DND-41 (cell line): ENCODE results near the gene MED12L.

ENCODE experiments used
- EZH2 ChIP-seq: IDR thresholded peaks from 3 replicates; pipeline ENCODE4 v1.6.1; 2012; ENCODE audit warnings: borderline replicate concordance, low read depth, mild to moderate bottlenecking, moderate library complexity, low read length, inconsistent platforms; ENCODE audit not compliant: severe bottlenecking
- TF ChIP-seq, protein P1 (sequence below): IDR thresholded peaks from 2 replicates; pipeline ENCODE4 v1.5.1; 2012; ENCODE audit warnings: borderline replicate concordance, low read length, moderate library complexity, mild to moderate bottlenecking; ENCODE audit not compliant: poor library complexity, severe bottlenecking; ENCODE audit errors: extremely low read depth

DNA sequence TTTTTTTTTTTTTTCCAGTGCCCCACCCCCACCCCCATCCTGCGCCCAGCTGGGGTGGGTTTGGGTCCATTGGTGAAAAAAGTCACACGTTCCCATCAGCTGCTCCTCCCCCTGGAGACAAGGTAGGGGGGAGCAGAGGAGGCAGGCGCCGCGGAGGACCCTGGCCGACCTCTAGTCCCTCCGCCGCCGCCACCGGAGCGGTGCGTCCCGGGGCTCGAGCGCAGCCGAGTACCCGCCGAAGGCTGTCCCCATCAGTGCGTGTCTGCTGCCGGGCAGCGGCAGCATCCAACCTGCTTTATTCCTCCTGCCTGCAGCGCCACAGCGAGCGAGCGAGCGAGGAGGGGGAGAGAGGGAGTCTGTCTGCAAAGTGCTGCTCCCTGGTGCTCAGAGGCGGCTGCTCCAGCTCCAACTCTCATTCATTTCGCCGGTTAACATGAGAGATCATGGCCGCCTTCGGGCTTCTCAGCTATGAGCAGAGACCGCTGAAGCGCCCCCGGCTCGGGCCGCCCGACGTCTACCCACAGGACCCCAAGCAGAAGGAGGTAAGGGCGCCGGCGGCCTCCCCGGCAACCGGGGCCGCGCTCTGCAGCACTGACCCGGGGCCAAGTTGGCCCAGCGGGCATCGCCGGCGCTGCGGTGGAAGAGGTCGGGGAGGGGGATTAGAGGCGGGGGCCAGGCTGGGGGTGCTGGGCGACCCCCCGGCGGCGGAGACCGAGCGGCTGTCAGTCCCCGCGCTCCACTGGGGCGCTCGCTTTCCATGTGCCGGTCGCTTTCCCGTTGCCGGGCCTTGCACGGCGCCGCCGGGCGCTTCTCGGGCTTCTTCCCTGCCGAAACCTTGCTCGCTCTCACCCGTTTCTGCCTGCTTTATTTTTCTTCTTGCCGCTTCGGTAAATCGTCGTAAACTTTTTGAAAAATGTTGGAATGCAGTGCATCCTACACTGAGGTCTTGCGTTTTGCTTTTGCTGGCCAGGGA lies 1.3 kb downstream of the MED12L start:
- TF ChIP-seq, protein P1, sequence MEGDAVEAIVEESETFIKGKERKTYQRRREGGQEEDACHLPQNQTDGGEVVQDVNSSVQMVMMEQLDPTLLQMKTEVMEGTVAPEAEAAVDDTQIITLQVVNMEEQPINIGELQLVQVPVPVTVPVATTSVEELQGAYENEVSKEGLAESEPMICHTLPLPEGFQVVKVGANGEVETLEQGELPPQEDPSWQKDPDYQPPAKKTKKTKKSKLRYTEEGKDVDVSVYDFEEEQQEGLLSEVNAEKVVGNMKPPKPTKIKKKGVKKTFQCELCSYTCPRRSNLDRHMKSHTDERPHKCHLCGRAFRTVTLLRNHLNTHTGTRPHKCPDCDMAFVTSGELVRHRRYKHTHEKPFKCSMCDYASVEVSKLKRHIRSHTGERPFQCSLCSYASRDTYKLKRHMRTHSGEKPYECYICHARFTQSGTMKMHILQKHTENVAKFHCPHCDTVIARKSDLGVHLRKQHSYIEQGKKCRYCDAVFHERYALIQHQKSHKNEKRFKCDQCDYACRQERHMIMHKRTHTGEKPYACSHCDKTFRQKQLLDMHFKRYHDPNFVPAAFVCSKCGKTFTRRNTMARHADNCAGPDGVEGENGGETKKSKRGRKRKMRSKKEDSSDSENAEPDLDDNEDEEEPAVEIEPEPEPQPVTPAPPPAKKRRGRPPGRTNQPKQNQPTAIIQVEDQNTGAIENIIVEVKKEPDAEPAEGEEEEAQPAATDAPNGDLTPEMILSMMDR, result peak; percentile 74
- no peak for TF ChIP-seq EZH2
